SK-N-SH (cell line): ENCODE measurements around the gene SLC16A5. TPM values are rescaled to one million over a fixed set of nuclear protein-coding genes. Genes with fewer than 3 reads are reported as not detected.

Source experiments
- CTCF ChIA-PET: fragments of 300-600, 350-600 bp; formaldehyde crosslinking; extraction: SDS; loops from one replicate; lab custom pipeline; 2021; lab: Yijun Ruan, JAX
- POLR2A ChIA-PET: fragments of 350-600 bp; sonication (Branson Sonifier 250); formaldehyde crosslinking; extraction: SDS; loops from one replicate; lab custom pipeline; 2020; ENCODE audit warnings: antibody characterized with exemption, inconsistent platforms; lab: Yijun Ruan, JAX
- DNase-seq: peaks from one replicate; pipeline ENCODE4 v3.0.0; 2012
- H2AFZ ChIP-seq: fragments of 200-600 bp; sonication (generic); 2 replicates; pipeline ENCODE4 v1.8.1; 2016; ENCODE audit warnings: antibody characterized with exemption, mild to moderate bottlenecking, low read depth
- H3F3A ChIP-seq: fragments of 200-600 bp; sonication (generic); replicated peaks from 2 replicates; pipeline ENCODE3; 2016; ENCODE audit warnings: antibody characterized with exemption, mild to moderate bottlenecking; ENCODE audit not compliant: insufficient read depth
- H3K27ac ChIP-seq, 2 experiments: fragments of 200-500 bp in 1 of 2; fragments of 200-600 bp in 1 of 2; sonication (Bioruptor generic) in 1 of 2; sonication (generic), shearing (Covaris generic) in 1 of 2; 2 replicates each; pipeline versions ENCODE4 v1.5.1 to v1.6.1; 2014 to 2016; ENCODE audit warnings: low read depth in 2 of 2, inconsistent platforms in 1 of 2, low read length in 1 of 2, mild to moderate bottlenecking in 1 of 2, mixed read lengths in 1 of 2
- H3K27me3 ChIP-seq: fragments of 200-600 bp; sonication (generic), shearing (Covaris generic); 2 replicates; pipeline ENCODE4 v1.6.1; 2016; ENCODE audit warnings: mixed run types; ENCODE audit not compliant: insufficient read depth
- H3K36me3 ChIP-seq, 2 experiments: fragments of 200-500 bp in 1 of 2; fragments of 200-600 bp in 1 of 2; sonication (Bioruptor generic) in 1 of 2; sonication (generic) in 1 of 2; replicated peaks in 1 of 2; 2 replicates each; pipeline versions ENCODE3 to v1.5.1; 2014 to 2016; ENCODE audit warnings: low read length in 1 of 2, mild to moderate bottlenecking in 1 of 2; ENCODE audit not compliant: insufficient read depth in 2 of 2, control insufficient read depth in 1 of 2
- H3K4me1 ChIP-seq, 2 experiments: fragments of 200-500 bp in 1 of 2; fragments of 200-600 bp in 1 of 2; sonication (Bioruptor generic) in 1 of 2; sonication (generic), shearing (Covaris generic) in 1 of 2; 2 replicates each; pipeline versions ENCODE4 v1.5.1 to v1.6.1; 2014 to 2016; ENCODE audit warnings: low read depth in 1 of 2, low read length in 1 of 2, mixed run types in 1 of 2; ENCODE audit not compliant: insufficient read depth in 2 of 2, control insufficient read depth in 1 of 2
- H3K4me2 ChIP-seq: fragments of 200-600 bp; sonication (generic), shearing (Covaris generic); 2 replicates; pipeline ENCODE4 v1.6.1; 2017; ENCODE audit warnings: mixed run types
- H3K4me3 ChIP-seq, 2 experiments: fragments of 200-500 bp in 1 of 2; fragments of 200-600 bp in 1 of 2; sonication (Bioruptor generic) in 1 of 2; sonication (generic), shearing (Covaris generic) in 1 of 2; 2 replicates each; pipeline versions ENCODE4 v1.5.1 to v1.8.1; 2014 to 2016; ENCODE audit warnings: low read depth in 2 of 2, inconsistent platforms in 1 of 2, low read length in 1 of 2, mild to moderate bottlenecking in 1 of 2, mixed read lengths in 1 of 2, moderate library complexity in 1 of 2
- H3K79me2 ChIP-seq: fragments of 200-600 bp; sonication (generic); 2 replicates; pipeline ENCODE4 v1.8.1; 2017; ENCODE audit warnings: mild to moderate bottlenecking; ENCODE audit not compliant: insufficient read depth
- H3K9ac ChIP-seq: fragments of 200-600 bp; sonication (generic); 2 replicates; pipeline ENCODE4 v1.6.1; 2017; ENCODE audit warnings: mixed run types
- H3K9me2 ChIP-seq: fragments of 200-600 bp; sonication (generic); 2 replicates; pipeline ENCODE4 v1.6.1; 2017; ENCODE audit warnings: mixed run types
- H3K9me3 ChIP-seq: fragments of 200-600 bp; sonication (generic); 2 replicates; pipeline ENCODE4 v1.6.1; 2017; ENCODE audit warnings: mixed run types, mild to moderate bottlenecking, moderate library complexity
- H4K20me1 ChIP-seq: fragments of 200-600 bp; sonication (generic); 2 replicates; pipeline ENCODE4 v1.6.1; 2017; ENCODE audit warnings: mild to moderate bottlenecking, mixed run types; ENCODE audit not compliant: insufficient read depth
- EZH2phosphoT487 ChIP-seq: fragments of 200-600 bp; sonication (generic); IDR thresholded peaks from 2 replicates; pipeline ENCODE4 v1.6.1; 2017; ENCODE audit warnings: low read depth, mixed run types, mild to moderate bottlenecking, antibody characterized with exemption, moderate library complexity, borderline replicate concordance
- FOSL2 ChIP-seq: IDR thresholded peaks from 2 replicates; pipeline ENCODE4 v1.4.0; 2012; ENCODE audit warnings: low read depth, mild to moderate bottlenecking, moderate library complexity, borderline replicate concordance
- FOXM1 ChIP-seq: IDR thresholded peaks from 2 replicates; pipeline ENCODE4 v1.4.0; 2012; ENCODE audit warnings: low read depth, mild to moderate bottlenecking
- GABPA ChIP-seq: IDR thresholded peaks from 2 replicates; pipeline ENCODE4 v1.4.0; 2012; ENCODE audit warnings: low read depth, mild to moderate bottlenecking
- GATA2 ChIP-seq: sonication (generic); formaldehyde crosslinking; IDR thresholded peaks from 2 replicates; pipeline ENCODE4 v1.5.0; 2020; ENCODE audit warnings: mild to moderate bottlenecking, missing genetic modification reagents
- IRF3 ChIP-seq: fragments of 150-350 bp; IDR thresholded peaks from 2 replicates; pipeline ENCODE4 v1.6.1; 2016; ENCODE audit warnings: mild to moderate bottlenecking, low read depth, low read length
- MAX ChIP-seq: IDR thresholded peaks from 2 replicates; pipeline ENCODE4 v1.4.0; 2012; ENCODE audit warnings: low read depth
- MXI1 ChIP-seq: IDR thresholded peaks from 2 replicates; pipeline ENCODE4 v1.6.1; 2012; ENCODE audit warnings: mild to moderate bottlenecking, low read depth, low read length, improper control_type of control experiment
- RFX5 ChIP-seq: IDR thresholded peaks from 2 replicates; pipeline ENCODE4 v1.6.1; 2012; ENCODE audit warnings: mild to moderate bottlenecking, improper control_type of control experiment, low read length
- RXRA ChIP-seq: IDR thresholded peaks from 2 replicates; pipeline ENCODE4 v1.4.0; 2012; ENCODE audit warnings: low read depth, mild to moderate bottlenecking, borderline replicate concordance
- SIN3A ChIP-seq: IDR thresholded peaks from 2 replicates; pipeline ENCODE4 v1.6.1; 2012; ENCODE audit warnings: low read depth, mild to moderate bottlenecking, low read length, moderate library complexity, borderline replicate concordance
- SMC3 ChIP-seq: IDR thresholded peaks from 2 replicates; pipeline ENCODE4 v1.6.1; 2012; ENCODE audit warnings: low read depth, low read length, improper control_type of control experiment
- TAF1 ChIP-seq: IDR thresholded peaks from 2 replicates; pipeline ENCODE4 v1.6.1; 2012; ENCODE audit warnings: low read depth, mild to moderate bottlenecking, low read length, moderate library complexity, borderline replicate concordance
- YY1 ChIP-seq: IDR thresholded peaks from 2 replicates; pipeline ENCODE4 v1.4.0; 2012; ENCODE audit warnings: low read depth, mild to moderate bottlenecking
- WGBS: methylation state at CpG from one replicate; pipeline ENCODE4 v1.1.6; 2017; ENCODE audit warnings: low lambda C conversion rate; 5-methylcytosine and 5-hydroxymethylcytosine counted together
- polyA plus RNA-seq, 3 experiments: library from polyadenylated mRNA; depleted of rRNA; stranded (reverse); fragments of >200 nt; gene quantifications; 2 replicates each; pipeline ENCODE4 v1.2.3, GENCODE V29; 2012

SLC16A5 gene
- polyA plus RNA-seq, 1 of the 3 experiments (the other 2 are of a cell fraction): 0.03 TPM

GRCh38 chr17:75152922-75153779, 65.4 kb downstream of the SLC16A5 start:
- H3K4me3 ChIP-seq: peak overlapping the region; percentile 73 to 77
- no peaks in the 10 kb centered on the region for H3K9me2 ChIP-seq
- H3K9me3 ChIP-seq: no peaks in the 10 kb centered on the region
- TF ChIP-seq FOSL2 (no peak), SMC3 (no peak), EZH2phosphoT487 (no peak), IRF3 (no peak), TAF1 (peak; percentile 55; the same call in 1 of the 2 replicates), RXRA (no peak), YY1 (peak; percentile 84), GATA2 (CRISPR knock-in tag) (no peak), GABPA (no peak), RFX5 (no peak), MXI1 (peak; percentile 98), MAX (peak; percentile 77)
- H2AFZ ChIP-seq: peak overlapping the region; percentile 32; the same call in 1 of the 2 replicates
- peak overlapping the region; percentile 81 for H3K4me2 ChIP-seq
- peak overlapping the region; percentile 75 for H3K9ac ChIP-seq
- no peaks in the 10 kb centered on the region for H3K27me3 ChIP-seq
- ChIA-PET POLR2A (no interaction called here), CTCF (interaction anchor here (0.7 kb wide), 1 partner anchor 27 kb away, joined by 3 read pairs; no protein-coding TSS in a partner anchor)
- peaks cover 19% of the 10 kb centered on the region for H3F3A ChIP-seq
- WGBS: 1% methylated on average over 28 of the region's 28 CpGs
- DNase-seq: peak; percentile 72
- H3K4me1 ChIP-seq: peaks cover 0 to 5% of the 10 kb centered on the region in 2 experiments; a peak in 3 of 4 replicates
- H3K27ac ChIP-seq: peak overlapping the region; percentile 53 to 85
- peaks cover 28% of the 10 kb centered on the region for H4K20me1 ChIP-seq
- H3K36me3 ChIP-seq: peaks cover 7 to 20% of the 10 kb centered on the region in 2 experiments
- peaks cover 68% of the 10 kb centered on the region for H3K79me2 ChIP-seq

GRCh38 chr17:75153780-75154194, 66.0 kb downstream of the SLC16A5 start:
- Histone ChIP-seq H2AFZ (no peak overlapping the region), H4K20me1 (peaks cover 21% of the 10 kb centered on the region; the same call in 1 of the 2 replicates), H3F3A (peaks cover 16% of the 10 kb centered on the region), H3K4me3 (peak overlapping the region; percentile 73 to 77), H3K9me2 (no peaks in the 10 kb centered on the region), H3K27ac (peak overlapping the region; percentile 53 to 85), H3K27me3 (no peaks in the 10 kb centered on the region), H3K4me2 (peak overlapping the region; percentile 81), H3K36me3 (peaks cover under 1 to 18% of the 10 kb centered on the region in 2 experiments), H3K4me1 (peaks cover 5% of the 10 kb centered on the region in 2 experiments; a peak in 3 of 4 replicates), H3K9me3 (no peaks in the 10 kb centered on the region), H3K9ac (peak overlapping the region; percentile 75), H3K79me2 (peaks cover 61% of the 10 kb centered on the region)
- WGBS: under 1% methylated on average over 15 of the region's 35 CpGs
- ChIA-PET CTCF (interaction anchor here (1.1 to 1.9 kb wide), 4 partner anchors 9 to 48 kb away, joined by 3 to 8 read pairs (median 5); partner anchors contain the start of gene NT5C), POLR2A (interaction anchor here (0.6 to 1.9 kb wide), 4 partner anchors 9 to 109 kb away, joined by 3 to 14 read pairs (median 8); partner anchors contain the start of genes ARMC7 and NT5C)
- TF ChIP-seq FOXM1 (no peak), MAX (peak; percentile 26; the same call in 1 of the 2 replicates), SIN3A (peak; percentile 68; the same call in 1 of the 2 replicates)
- DNase-seq: no peak
